Cardiac muscle cell (in vitro differentiated cells and primary cell): Measurements from ENCODE around the gene TIMM21. TPM values are rescaled to one million over a fixed set of nuclear protein-coding genes. Genes with fewer than 3 reads are reported as not detected.

Experiments used
- DNase-seq, 2 donors: peaks; one replicate each; pipeline versions ENCODE4 v3.0.0 to v3.0.0-alpha.2; 2010 to 2017; ENCODE audit warnings: low read depth in 1 of 2, low spot score in 1 of 2
- H3K27ac ChIP-seq: fragments of 200-600 bp; sonication (generic); 2 replicates; pipeline ENCODE4 v1.5.1; 2016
- H3K27me3 ChIP-seq: fragments of 200-600 bp; sonication (generic); 2 replicates; pipeline ENCODE4 v1.6.0; 2016; ENCODE audit warnings: control low read depth
- H3K36me3 ChIP-seq: fragments of 200-600 bp; sonication (generic); 2 replicates; pipeline ENCODE4 v1.5.1; 2016; ENCODE audit warnings: control low read depth
- H3K4me1 ChIP-seq: fragments of 200-600 bp; sonication (generic); 2 replicates; pipeline ENCODE4 v1.8.1; 2017; ENCODE audit warnings: low read depth, mild to moderate bottlenecking, mixed run types
- H3K4me3 ChIP-seq: fragments of 200-600 bp; sonication (generic); 2 replicates; pipeline ENCODE4 v1.5.1; 2016; ENCODE audit warnings: mild to moderate bottlenecking
- H3K9me3 ChIP-seq: fragments of 200-600 bp; sonication (generic); 2 replicates; pipeline ENCODE4 v1.5.1; 2017; ENCODE audit warnings: low read depth, mild to moderate bottlenecking, control low read depth
- polyA plus RNA-seq: library from polyadenylated mRNA; unstranded; fragments of >200 nt; fragmentation: Nextera tagmentation; extraction: Ambion mirVana; gene quantifications from 2 replicates; pipeline ENCODE4 v1.2.1, GENCODE V29; 2016
- total RNA-seq: library from RNA; depleted of rRNA; stranded (reverse); fragments of >200 nt; gene quantifications from 2 replicates; pipeline ENCODE4 v1.2.3, GENCODE V29; 2016
- TF ChIP-seq, protein P1 (sequence below): IDR thresholded peaks from 2 replicates; pipeline ENCODE4 v1.5.1; 2012; ENCODE audit warnings: low read depth, mild to moderate bottlenecking, low read length

TIMM21 gene
- total and polyA plus RNA-seq, 2 experiments from 2014 or later: 30.9 to 147 TPM

DNA sequence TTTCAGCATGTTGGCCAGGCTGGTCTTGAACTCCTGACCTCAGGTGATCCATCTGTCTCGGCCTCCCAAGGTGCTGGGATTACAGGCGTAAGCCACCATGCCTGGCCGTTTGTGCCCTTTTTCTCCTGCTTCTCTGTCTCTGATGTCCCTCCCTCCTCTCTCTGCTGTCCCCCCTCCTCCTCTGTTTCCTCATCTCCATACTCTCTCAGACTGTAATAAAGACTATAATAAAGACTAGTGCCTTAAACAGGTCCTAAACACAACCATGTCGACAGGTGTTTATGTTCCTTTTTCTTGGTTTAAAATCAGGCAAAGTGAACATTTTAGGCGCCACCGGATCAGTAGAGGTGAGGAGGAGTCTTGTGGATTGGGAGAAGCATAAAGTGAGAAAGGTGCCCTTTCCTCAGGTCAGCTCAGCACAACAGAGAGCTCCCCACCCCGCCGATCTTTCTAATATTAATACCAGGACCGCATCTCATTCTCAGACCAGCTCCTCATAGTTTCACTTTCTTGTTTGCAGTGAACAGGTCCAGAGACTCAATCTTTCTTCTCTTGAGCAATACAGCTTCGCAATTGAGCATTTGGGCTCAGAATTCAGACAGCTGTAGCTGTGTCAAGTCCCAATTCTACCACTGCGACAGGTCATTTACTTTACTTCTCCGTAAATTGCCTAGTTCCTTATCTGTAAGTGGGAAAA, 23.7 kb downstream of the TIMM21 start:
- Histone ChIP-seq H3K36me3 (no peaks in the 10 kb centered on the region), H3K4me3 (no peak overlapping the region), H3K27me3 (no peaks in the 10 kb centered on the region), H3K27ac (no peak overlapping the region), H3K9me3 (no peaks in the 10 kb centered on the region), H3K4me1 (no peaks in the 10 kb centered on the region)
- TF ChIP-seq, protein P1, sequence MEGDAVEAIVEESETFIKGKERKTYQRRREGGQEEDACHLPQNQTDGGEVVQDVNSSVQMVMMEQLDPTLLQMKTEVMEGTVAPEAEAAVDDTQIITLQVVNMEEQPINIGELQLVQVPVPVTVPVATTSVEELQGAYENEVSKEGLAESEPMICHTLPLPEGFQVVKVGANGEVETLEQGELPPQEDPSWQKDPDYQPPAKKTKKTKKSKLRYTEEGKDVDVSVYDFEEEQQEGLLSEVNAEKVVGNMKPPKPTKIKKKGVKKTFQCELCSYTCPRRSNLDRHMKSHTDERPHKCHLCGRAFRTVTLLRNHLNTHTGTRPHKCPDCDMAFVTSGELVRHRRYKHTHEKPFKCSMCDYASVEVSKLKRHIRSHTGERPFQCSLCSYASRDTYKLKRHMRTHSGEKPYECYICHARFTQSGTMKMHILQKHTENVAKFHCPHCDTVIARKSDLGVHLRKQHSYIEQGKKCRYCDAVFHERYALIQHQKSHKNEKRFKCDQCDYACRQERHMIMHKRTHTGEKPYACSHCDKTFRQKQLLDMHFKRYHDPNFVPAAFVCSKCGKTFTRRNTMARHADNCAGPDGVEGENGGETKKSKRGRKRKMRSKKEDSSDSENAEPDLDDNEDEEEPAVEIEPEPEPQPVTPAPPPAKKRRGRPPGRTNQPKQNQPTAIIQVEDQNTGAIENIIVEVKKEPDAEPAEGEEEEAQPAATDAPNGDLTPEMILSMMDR: no peak
- DNase-seq: peak in 1 of 2 donors; percentile 6

DNA sequence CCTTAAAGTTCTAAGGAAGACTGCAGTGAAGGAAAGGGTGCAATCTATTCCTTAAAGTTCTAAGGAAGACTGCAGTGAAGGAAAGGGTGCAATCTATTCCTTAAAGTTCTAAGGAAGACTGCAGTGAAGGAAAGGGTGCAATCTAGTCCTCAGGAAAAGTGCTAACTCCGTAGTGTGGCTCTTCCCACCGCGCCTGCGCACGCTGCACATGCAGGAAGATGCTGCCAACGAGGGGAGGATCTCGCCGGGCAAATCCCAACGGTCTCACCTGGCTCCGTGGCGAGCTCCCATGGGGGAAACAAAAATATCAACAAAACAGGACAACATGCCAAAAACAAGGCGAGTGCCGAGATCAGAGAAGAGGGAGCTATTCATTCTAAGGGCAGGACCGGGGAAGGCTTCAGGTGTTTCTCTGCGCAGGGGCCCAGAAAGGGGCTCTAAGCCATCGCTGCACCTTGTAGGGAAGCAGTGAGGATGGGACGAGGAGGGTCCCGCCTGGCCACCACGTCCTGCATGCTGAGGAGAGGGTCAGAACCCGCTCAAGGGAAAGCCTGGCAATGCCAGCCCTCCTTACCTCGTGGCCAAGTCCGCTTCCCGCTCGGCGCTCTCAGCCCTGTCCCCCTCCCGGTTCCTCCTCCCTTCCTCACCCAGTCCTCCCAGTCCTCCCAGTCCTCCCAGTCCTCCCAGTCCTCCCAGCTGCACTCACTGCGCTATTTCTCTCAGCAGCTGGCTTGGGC, 24.5 kb downstream of the TIMM21 start:
- TF ChIP-seq, protein P1: no peak
- no peak overlapping the region for H3K4me3 ChIP-seq
- no peaks in the 10 kb centered on the region for H3K27me3 ChIP-seq
- no peak for DNase-seq
- H3K9me3 ChIP-seq: no peaks in the 10 kb centered on the region
- no peak overlapping the region for H3K27ac ChIP-seq
- H3K36me3 ChIP-seq: no peaks in the 10 kb centered on the region
- no peaks in the 10 kb centered on the region for H3K4me1 ChIP-seq

DNA sequence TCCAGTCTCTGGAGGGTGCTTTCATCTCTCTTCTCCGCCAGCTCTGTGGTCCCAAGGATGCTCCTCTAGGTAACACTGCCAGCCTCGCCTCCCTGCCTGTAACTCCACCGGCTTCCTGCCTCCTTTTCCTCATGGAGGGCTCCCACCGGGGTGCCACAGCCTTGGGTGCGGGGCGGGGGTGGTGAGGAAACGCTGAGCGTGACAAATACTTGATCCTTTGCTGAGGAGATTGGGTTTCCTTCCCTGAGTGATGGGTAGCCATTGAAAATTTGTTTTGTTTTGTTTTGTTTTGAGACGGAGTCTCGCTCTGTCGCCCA, 25.1 kb downstream of the TIMM21 start:
- DNase-seq: no peak
- H3K4me3 ChIP-seq: no peak overlapping the region
- no peaks in the 10 kb centered on the region for H3K4me1 ChIP-seq
- H3K27me3 ChIP-seq: no peaks in the 10 kb centered on the region
- TF ChIP-seq, protein P1: no peak
- H3K9me3 ChIP-seq: no peaks in the 10 kb centered on the region
- no peak overlapping the region for H3K27ac ChIP-seq
- H3K36me3 ChIP-seq: no peaks in the 10 kb centered on the region

DNA sequence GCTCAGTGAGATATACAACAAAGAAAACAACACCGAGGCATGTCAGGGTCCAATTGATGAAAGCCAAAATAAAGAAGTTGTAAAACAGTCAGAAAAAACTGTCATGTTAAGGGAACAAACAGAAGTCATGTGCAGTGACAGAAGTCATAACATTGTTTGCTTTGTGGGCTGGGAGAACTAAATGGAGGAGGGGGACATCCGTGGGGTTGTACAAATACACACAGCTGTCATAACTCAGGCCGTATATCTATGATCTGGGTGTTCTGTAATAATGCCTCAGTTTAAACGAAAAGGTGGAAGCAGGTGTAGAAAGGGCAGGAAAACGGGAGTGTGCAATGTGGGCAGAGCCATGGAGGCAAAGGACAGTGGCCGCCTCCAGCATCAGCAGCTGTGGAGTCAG, 27.3 kb downstream of the TIMM21 start:
- Histone ChIP-seq H3K9me3 (no peaks in the 10 kb centered on the region), H3K27me3 (no peaks in the 10 kb centered on the region), H3K36me3 (no peaks in the 10 kb centered on the region), H3K4me3 (no peak overlapping the region), H3K27ac (no peak overlapping the region), H3K4me1 (no peaks in the 10 kb centered on the region)
- TF ChIP-seq, protein P1: no peak
- DNase-seq: no peak

DNA sequence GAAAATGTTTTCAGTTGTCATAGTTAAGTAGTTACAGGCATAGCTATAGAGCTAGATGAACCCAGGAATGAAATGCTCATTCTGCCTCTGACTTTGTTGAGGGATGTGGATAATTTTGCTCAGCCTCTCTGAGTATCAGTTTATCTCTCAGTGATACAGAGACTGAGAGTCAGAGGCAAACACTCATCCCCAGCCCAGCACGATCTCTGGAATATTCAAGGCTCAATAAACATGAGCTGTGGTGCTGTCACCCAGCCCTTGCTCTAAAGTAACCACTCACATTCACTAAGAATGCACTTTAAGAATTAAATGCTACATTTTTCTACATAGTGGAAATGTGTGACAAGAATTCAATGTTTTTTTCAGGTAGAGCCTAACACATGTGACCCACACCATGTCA, 30.6 kb downstream of the TIMM21 start:
- Histone ChIP-seq H3K9me3 (no peaks in the 10 kb centered on the region), H3K27ac (no peak overlapping the region), H3K4me1 (no peaks in the 10 kb centered on the region), H3K4me3 (no peak overlapping the region), H3K27me3 (no peaks in the 10 kb centered on the region), H3K36me3 (no peaks in the 10 kb centered on the region)
- DNase-seq: no peak
- TF ChIP-seq, protein P1: no peak
